Choroid plexus epithelial cell (primary cell): ENCODE measurements around the gene DISP3.

ENCODE experiments used
- DNase-seq: peaks from one replicate; pipeline ENCODE4 v3.0.0-alpha.2; 2010; ENCODE audit warnings: low read depth
- H3K4me3 ChIP-seq: 2 replicates; pipeline ENCODE4 v1.5.1; 2011; ENCODE audit warnings: low read depth, mild to moderate bottlenecking, control low read depth, low read length, moderate library complexity
- CTCF ChIP-seq: conservative IDR thresholded peaks from 2 replicates; pipeline ENCODE4 v1.5.1; 2011; ENCODE audit warnings: low read depth, mild to moderate bottlenecking, control low read depth, inconsistent platforms, low read length, moderate library complexity

DISP3 gene

GRCh38 chr1:11458811-11459275, 20.1 kb upstream of the DISP3 start:
- no peak for DNase-seq
- TF ChIP-seq CTCF, result no peak
- H3K4me3 ChIP-seq, result no peak overlapping the region

- TF ChIP-seq CTCF, result no peak
- H3K4me3 ChIP-seq, result no peak overlapping the region
- no peak for DNase-seq
These were observed 17.3 kb upstream of the DISP3 start for GRCh38 chr1:11461531-11462137.

- no peak for TF ChIP-seq CTCF
- H3K4me3 ChIP-seq, result no peak overlapping the region
- DNase-seq, result no peak
These were observed 16.6 kb upstream of the DISP3 start for GRCh38 chr1:11462224-11462923.

- H3K4me3 ChIP-seq, result no peak overlapping the region
- no peak for TF ChIP-seq CTCF
- no peak for DNase-seq
These were observed 15.8 kb upstream of the DISP3 start for GRCh38 chr1:11463177-11463576.

GRCh38 chr1:11465307-11465706, 13.6 kb upstream of the DISP3 start:
- no peak overlapping the region for H3K4me3 ChIP-seq
- TF ChIP-seq CTCF, result no peak
- DNase-seq, result no peak

GRCh38 chr1:11466416-11466815, 12.5 kb upstream of the DISP3 start:
- DNase-seq, result no peak
- no peak for TF ChIP-seq CTCF
- H3K4me3 ChIP-seq, result no peak overlapping the region

- no peak for DNase-seq
- no peak for TF ChIP-seq CTCF
- H3K4me3 ChIP-seq, result no peak overlapping the region
These were observed 10.1 kb upstream of the DISP3 start for GRCh38 chr1:11468878-11469277.
